ENCODE measurements around the gene ITK.

DNA sequence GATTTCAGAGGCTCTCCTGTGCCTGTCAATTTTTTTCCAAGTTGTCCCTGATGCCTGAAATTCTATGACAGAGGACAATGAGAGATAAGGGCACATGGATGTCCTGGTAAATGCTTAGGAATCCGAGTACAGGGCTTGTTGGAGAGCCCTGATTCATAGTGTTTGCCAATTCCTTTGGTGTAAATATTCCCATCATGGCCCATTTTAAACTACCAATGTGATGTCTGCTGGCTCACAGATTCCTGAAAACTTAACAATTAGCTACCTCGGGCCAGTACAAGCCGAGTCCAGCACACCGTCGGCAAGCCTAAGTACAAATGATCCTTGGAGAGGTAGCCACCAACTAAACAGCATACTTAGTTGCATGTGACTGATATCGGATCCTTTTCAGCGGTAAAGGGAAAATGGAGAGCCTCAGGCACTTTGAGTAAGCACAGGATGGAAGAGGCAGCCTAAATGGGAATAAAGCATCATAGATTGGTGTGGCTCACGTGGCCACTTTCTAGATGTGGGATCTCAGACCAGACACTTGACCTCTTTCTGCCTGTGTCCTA lies 3.6 kb downstream of the ITK start:
- TF ChIP-seq SPI1 (IDR thresholded peaks at IDR 0.05; ENCODE audit: low read depth, low read length) (no peak), PAX5 (IDR thresholded peaks at IDR 0.05; ENCODE audit: insufficient read depth, low read length, severe bottlenecking) (no peak), POLR2A (IDR thresholded peaks at IDR 0.05; ENCODE audit: low read depth, low read length) (no peak), POLR2AphosphoS5 (IDR thresholded peaks at IDR 0.05; ENCODE audit: low read depth, low read length) (no peak), TAF1 (IDR thresholded peaks at IDR 0.05; ENCODE audit: low read depth, low read length) (no peak)
